ENCODE results near the gene FBXL7. TPM values are rescaled to one million over a fixed set of nuclear protein-coding genes. Genes with fewer than 3 reads are reported as not detected.

The FBXL7 gene
- total and polyA plus RNA-seq, 2 of the 8 experiments (the other 6 are each of a cell fraction or from before 2014, with no cell fraction given), result 17.7 to 17.8 TPM

- no peak for TF ChIP-seq PHF8 (conservative IDR thresholded peaks at IDR 0.05; ENCODE audit: low read depth, low read length)
- TF ChIP-seq POLR2A (IDR thresholded peaks at IDR 0.05; ENCODE audit: control extremely low read depth in 1 of 2, low read depth in 2 of 2, low read length in 2 of 2), result no peak
Observed at GRCh38 chr5:15654779-15655178, 154.8 kb downstream of the FBXL7 start (continued).

Measured in H1 (cell line).